ENCODE measurements around the gene LSAMP.

Gene LSAMP

GRCh38 chr3:116281313-116282143 lies 163.8 kb downstream of the LSAMP start:
- DNase-seq = no peak

DNA sequence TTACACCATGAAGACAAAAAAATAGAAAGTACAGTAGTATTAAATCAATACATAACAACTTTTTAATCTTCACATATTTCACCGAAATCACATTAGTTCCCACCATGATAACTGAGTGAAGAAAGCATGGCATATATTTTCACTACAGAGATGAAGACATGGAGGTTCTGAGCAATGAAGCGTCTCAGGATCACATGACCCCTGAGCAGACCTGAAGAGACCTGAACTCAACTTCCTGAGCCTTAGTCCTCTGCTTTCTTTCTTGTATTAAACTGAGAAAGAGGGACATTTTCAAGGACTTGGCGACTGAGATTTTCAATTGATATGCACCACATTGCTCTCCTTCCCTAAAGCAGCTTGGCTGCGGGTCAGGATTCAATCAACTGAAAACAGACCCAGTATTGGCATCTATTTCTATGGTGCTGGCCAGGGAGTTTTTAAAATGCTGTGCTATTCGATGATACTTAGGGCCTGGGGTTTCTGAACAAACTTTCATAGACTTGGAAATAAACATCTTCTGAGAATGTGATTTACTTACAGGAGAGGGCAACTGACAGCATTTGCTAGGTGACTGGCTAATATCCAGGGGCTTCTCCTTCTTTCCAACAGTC lies 165.1 kb downstream of the LSAMP start:
- no peak for DNase-seq

GRCh38 chr3:116276675-116277074 lies 168.6 kb downstream of the LSAMP start:
- DNase-seq = no peak

DNA sequence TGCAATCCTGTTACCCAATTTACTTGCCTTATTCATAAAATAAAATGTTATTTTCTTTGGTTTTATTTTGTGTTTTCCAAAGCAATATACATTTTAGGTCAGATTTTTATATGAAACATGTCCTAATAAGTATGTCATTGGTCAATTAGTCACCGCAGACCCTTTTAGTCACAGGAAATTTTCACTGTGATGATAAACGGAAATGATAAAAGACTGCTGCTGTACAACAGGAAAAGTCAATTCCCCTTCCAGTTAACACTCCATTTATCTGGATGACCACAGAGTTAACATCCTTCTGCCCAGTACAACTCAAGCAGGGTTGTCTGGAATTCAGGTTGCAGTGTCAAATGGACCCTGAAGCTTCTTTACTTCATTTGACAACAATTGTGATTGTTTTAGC lies 175.2 kb downstream of the LSAMP start:
- DNase-seq = no peak

GRCh38 chr3:116267116-116267515 lies 178.2 kb downstream of the LSAMP start:
- DNase-seq = no peak

GRCh38 chr3:116265976-116266584 lies 179.2 kb downstream of the LSAMP start:
- DNase-seq = no peak

DNA sequence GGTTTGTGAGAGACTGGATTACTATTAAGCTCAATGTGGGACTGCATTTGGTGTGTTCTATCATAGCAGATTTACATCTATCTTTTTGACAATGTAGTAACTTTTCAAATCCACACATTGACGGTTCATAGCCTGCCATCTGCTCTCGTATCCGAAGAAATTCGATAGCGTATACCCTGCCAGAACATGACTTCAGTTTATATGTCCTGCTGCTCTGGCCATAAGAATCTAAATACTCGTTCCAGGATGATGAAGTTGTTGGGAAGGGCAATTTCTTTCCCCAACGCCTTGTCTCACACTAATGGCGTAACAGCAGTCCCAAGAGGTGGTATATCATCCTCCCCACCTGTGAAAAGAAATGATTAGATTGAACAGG lies 180.0 kb downstream of the LSAMP start:
- DNase-seq = no peak

GRCh38 chr3:116264546-116265319 lies 180.6 kb downstream of the LSAMP start:
- no peak for DNase-seq

DNA sequence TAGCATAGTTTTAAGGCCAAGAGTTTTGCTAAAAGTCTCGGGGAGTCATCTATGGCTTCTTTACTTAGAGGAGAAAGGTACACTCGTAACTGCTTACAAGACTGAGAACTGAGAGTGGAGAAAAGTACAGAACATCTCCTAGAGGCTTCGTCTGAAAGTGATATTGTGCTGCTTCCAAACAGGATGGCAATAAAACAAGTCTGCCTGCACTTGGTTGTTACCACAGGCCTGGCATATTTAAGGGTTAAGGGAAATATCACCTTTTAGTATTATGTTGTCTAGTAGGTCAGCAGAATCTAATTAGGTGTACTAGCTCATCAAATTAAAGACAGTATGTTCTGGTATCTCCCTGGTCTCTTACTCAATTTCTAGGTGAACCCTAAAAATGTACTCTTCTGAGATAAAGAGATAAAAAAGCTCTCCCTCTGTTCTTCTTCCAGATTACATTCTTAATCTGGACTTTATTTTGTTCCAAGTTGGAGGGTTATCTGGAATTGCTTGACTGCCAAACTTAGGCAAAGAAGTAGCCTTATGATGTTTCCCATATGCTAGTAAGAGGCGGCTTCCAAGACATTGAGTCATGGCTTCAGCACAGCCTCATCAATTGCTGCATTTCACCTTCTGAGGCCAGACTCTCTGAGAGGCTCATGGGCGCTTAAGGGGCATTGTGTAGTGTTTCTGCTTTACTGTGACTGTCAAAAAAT lies 181.3 kb downstream of the LSAMP start:
- DNase-seq = no peak

- DNase-seq = no peak
Measured at GRCh38 chr3:116260491-116260890, 184.8 kb downstream of the LSAMP start.

DNA sequence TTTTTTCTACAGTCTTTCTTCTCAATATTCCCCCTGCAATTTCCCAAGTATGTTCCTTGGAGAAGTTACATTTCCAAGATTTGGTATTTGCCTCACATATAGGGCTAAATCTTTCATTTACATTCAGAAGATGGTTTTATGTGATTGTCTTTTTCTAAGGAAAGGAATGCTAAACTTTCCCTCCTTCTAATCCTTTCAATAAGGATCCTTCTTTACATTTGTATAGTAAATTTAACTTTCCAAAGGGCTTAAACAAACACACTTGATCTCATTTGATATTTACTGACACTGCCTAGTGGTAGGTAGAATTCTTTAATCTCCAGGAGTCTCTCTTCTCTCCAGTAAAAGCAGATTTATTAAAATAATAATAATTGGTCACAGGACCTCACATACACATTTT lies 185.3 kb downstream of the LSAMP start:
- no peak for DNase-seq

GRCh38 chr3:116256843-116257485 lies 188.3 kb downstream of the LSAMP start:
- no peak for DNase-seq

GRCh38 chr3:116254541-116254940 lies 190.7 kb downstream of the LSAMP start:
- DNase-seq = no peak

GRCh38 chr3:116253511-116253910 lies 191.8 kb downstream of the LSAMP start:
- no peak for DNase-seq

DNA sequence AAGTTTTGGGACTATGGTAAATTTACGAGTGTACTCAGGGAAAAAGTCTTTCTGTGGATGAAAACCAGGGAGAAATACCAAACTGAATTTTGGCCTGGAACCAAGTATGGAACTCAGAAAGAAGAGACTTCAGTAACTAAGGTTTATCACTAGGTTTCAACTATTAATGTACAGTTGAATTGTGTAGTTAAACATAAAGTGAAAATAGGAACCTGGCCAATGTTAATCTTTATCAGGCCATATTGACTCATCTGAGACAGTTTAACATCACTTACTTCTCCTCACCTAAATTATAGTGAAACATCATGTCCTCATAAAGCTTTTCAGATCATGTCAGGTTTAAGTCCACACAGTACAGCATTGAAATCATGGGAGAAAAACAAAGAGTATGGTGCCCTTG lies 197.7 kb downstream of the LSAMP start:
- no peak for DNase-seq

DNA sequence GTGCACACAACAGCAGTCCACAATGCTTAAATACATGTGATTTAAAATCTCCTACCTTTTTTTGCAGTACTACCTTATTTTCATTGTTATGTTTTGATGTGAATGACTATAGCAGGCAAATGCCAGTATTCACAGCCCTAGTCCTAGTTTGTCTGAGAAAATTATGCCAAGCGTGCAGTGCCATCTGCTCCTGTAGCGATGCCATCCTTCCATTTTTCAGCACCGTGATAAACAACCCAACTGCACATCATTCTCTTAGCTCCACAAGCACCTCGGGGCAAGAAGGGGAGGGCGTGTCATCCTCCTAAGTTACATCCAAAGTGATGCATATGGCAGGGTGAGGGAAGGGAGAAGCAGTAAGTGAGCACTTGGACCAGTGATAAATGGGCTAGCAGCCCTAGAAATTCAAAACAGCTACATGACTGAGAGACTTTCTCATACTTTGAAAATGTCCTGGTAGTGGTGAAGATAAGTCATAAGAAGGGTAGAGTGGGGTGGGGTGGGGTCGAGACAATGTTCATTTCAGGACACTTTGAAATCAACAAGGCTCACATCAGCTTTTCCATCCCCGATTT lies 198.8 kb downstream of the LSAMP start:
- DNase-seq = no peak

GRCh38 chr3:116242825-116243224 lies 202.5 kb downstream of the LSAMP start:
- no peak for DNase-seq

DNA sequence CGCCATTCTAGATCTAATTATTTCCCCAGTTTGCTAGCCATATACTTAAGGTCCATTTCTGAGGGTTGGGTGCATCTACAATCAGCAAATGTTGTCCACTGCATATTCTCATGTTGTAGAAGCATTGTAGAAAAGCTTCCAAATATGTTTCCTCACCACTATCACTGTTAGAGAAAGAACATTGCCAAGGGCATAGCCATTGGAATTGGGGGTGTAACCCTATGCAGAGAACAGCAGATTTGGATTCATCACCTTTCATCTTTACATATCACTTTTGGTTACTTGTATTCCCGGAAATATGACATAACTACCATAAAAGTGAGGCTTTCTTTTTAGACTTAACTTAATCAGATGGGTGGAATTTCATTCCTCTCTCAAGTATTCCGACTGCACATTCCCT lies 203.6 kb downstream of the LSAMP start:
- no peak for DNase-seq

DNA sequence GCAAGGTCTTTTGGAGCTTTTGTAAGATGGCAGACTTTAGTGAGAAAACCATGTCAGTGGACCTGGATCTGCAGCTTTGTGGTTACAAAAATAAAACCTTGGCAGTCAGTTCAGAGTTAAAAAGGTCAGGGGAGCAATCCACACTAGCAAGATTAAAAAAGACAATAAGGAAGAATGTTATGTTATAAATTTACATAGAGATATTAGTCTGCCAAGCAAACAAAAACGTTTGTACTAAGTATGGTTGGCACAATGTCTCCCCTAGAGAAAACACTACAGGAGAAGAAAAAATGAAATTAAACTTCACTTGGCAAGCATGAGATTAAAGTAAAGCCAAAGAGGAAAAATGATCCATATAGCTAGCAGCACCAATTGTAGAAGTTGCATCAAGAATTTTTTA lies 205.0 kb downstream of the LSAMP start:
- no peak for DNase-seq

GRCh38 chr3:116238846-116239565 lies 206.3 kb downstream of the LSAMP start:
- DNase-seq = no peak

- no peak for DNase-seq
Measured at GRCh38 chr3:116233711-116234357, 211.5 kb downstream of the LSAMP start.

Measured in NCI-H2029 (cell line).